Measurements from ENCODE around the gene UNC119B. TPM values are rescaled to one million over a fixed set of nuclear protein-coding genes. Genes with fewer than 3 reads are reported as not detected.

Gene UNC119B
- total RNA-seq, 6 experiments from 2014 or later: 32.9 to 39.5 (median 34.4) TPM

- no peaks in the 10 kb centered on the region for H3K9me3 Mint-ChIP-seq
- DNase-seq: no peak
- TF ChIP-seq, protein P1, sequence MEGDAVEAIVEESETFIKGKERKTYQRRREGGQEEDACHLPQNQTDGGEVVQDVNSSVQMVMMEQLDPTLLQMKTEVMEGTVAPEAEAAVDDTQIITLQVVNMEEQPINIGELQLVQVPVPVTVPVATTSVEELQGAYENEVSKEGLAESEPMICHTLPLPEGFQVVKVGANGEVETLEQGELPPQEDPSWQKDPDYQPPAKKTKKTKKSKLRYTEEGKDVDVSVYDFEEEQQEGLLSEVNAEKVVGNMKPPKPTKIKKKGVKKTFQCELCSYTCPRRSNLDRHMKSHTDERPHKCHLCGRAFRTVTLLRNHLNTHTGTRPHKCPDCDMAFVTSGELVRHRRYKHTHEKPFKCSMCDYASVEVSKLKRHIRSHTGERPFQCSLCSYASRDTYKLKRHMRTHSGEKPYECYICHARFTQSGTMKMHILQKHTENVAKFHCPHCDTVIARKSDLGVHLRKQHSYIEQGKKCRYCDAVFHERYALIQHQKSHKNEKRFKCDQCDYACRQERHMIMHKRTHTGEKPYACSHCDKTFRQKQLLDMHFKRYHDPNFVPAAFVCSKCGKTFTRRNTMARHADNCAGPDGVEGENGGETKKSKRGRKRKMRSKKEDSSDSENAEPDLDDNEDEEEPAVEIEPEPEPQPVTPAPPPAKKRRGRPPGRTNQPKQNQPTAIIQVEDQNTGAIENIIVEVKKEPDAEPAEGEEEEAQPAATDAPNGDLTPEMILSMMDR (IDR thresholded peaks at IDR 0.05): no peak
- H3K36me3 Mint-ChIP-seq (ENCODE audit: low read depth): peaks cover 48% of the 10 kb centered on the region
- peaks cover 19% of the 10 kb centered on the region for H3K4me1 Mint-ChIP-seq (ENCODE audit: low read depth)
- 0 out of 2 replicates have a peak, but pooled peaks cover under 1% of the 10 kb centered on the region for H3K27me3 Mint-ChIP-seq (ENCODE audit: insufficient read depth)
- no peak overlapping the region for H3K4me3 Mint-ChIP-seq
- H3K27ac Mint-ChIP-seq: no peak overlapping the region
These were observed 9.4 kb downstream of the UNC119B start for GRCh38 chr12:120719496-120720233.

GRCh38 chr12:120720234-120720986 is 10.2 kb downstream of the UNC119B start:
- Mint-ChIP-seq H3K9me3 (no peaks in the 10 kb centered on the region), H3K36me3 (ENCODE audit: low read depth) (peaks cover 55% of the 10 kb centered on the region), H3K27ac (peak overlapping the region; percentile 43), H3K27me3 (ENCODE audit: insufficient read depth) (0 out of 2 replicates have a peak, but pooled peaks cover 2% of the 10 kb centered on the region), H3K4me3 (no peak overlapping the region), H3K4me1 (ENCODE audit: low read depth) (peaks cover 26% of the 10 kb centered on the region)
- TF ChIP-seq, protein P1 (IDR thresholded peaks at IDR 0.05): no peak
- DNase-seq: peak; percentile 67

DNA sequence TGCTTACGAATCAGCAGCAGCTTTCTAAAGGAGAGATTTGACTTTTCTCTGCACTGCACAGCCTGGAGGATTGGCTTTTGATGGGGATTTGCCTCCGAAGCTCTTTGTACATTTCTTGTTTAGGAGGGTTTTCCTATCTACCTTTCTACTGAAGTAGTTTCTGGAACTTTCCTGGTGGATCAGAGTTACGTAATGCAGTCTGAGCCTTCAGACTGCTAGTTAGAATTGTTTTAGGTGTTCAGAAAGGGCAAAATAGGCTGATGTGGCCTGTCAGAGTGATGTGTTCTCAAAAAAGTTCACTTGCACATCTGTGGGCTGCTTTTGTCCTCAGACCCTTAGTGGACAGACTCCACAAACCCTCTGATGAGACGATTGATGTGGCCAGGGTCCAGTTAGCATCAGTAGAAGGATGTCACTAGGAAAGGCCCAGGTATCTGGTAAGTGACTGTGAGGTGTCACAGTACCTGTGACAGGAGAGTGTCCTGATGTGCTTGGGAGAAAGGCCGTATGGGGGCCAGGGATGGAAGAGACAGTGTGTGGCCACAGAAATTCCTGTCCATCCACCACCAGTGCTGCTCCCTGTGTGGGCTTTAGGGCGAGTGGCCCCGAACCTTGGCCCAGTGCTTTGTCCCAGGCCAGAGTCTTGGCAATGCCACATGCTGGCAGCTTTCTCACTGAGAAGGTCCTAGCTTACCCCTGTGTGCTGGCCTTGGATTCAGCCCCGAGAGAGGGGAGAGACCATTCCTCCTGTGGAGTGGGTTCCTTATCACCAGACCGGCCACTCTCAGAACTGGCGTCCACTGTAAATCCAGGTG is 10.9 kb downstream of the UNC119B start:
- Mint-ChIP-seq H3K9me3 (no peaks in the 10 kb centered on the region), H3K4me1 (ENCODE audit: low read depth) (peaks cover 26% of the 10 kb centered on the region), H3K4me3 (no peak overlapping the region), H3K36me3 (ENCODE audit: low read depth) (peaks cover 54% of the 10 kb centered on the region), H3K27me3 (ENCODE audit: insufficient read depth) (peaks cover 2% of the 10 kb centered on the region; the same call in 1 of the 2 replicates), H3K27ac (peak overlapping the region; percentile 43; the same call in 1 of the 2 replicates)
- no peak for DNase-seq
- TF ChIP-seq, protein P1 (IDR thresholded peaks at IDR 0.05): no peak

DNA sequence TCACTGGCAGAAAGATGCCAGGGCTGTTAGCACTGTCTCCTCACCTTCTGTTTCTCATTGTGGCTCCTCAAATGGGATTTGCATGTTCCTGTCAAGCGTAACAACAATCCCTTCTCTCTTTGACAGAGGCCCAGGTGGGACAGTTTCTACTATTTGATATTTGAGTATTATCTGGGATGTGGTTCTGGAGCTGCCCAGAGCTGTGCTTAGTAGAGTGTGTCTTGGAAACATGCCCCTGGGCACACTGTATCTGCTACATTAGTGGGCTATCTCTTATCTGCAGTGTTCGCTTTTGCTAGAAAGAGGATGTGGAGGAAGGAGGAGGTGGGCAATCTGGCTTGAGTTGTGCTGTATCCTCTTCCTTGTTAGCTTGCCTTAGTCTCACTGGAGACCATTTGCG is 11.6 kb downstream of the UNC119B start:
- no peaks in the 10 kb centered on the region for H3K9me3 Mint-ChIP-seq
- peaks cover 2% of the 10 kb centered on the region; the same call in 1 of the 2 replicates for H3K27me3 Mint-ChIP-seq (ENCODE audit: insufficient read depth)
- H3K4me1 Mint-ChIP-seq (ENCODE audit: low read depth): peaks cover 22% of the 10 kb centered on the region
- peaks cover 47% of the 10 kb centered on the region for H3K36me3 Mint-ChIP-seq (ENCODE audit: low read depth)
- H3K4me3 Mint-ChIP-seq: no peak overlapping the region
- TF ChIP-seq, protein P1 (IDR thresholded peaks at IDR 0.05): no peak
- DNase-seq: no peak
- H3K27ac Mint-ChIP-seq: no peak overlapping the region

DNA sequence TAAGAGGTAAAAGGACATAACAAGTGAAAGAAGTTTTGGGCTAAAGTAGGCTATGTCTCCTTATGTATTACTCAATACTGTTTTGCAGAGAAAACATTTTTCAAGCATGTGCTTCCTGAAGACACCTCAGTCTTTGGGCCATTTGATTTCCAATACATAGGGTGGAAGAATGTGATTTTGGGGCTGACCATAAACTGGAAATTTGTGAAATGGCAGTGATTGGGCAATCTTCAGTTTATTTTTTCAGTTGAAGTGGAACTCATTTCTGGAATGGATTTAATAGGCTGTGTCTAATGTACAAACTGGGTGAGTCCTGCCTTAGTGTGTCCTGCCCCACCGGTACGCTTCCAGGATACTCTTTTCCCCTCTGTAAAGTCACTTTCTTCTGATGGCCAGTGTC is 12.5 kb downstream of the UNC119B start:
- Mint-ChIP-seq H3K27ac (no peak overlapping the region), H3K4me1 (ENCODE audit: low read depth) (peaks cover 22% of the 10 kb centered on the region), H3K9me3 (no peaks in the 10 kb centered on the region), H3K27me3 (ENCODE audit: insufficient read depth) (peaks cover 2% of the 10 kb centered on the region; the same call in 1 of the 2 replicates), H3K36me3 (ENCODE audit: low read depth) (peaks cover 47% of the 10 kb centered on the region), H3K4me3 (no peak overlapping the region)
- no peak for DNase-seq
- TF ChIP-seq, protein P1 (IDR thresholded peaks at IDR 0.05): no peak
